ENCODE results near the gene PPM1H. TPM values are rescaled to one million over a fixed set of nuclear protein-coding genes. Genes with fewer than 3 reads are reported as not detected.
A peak's percentile ranks its signal among the peaks of the same experiment; 100 is the strongest.

Gene PPM1H
- total and polyA plus RNA-seq, 11 donors, result 1.3 to 9.6 (median 4.9) TPM

DNA sequence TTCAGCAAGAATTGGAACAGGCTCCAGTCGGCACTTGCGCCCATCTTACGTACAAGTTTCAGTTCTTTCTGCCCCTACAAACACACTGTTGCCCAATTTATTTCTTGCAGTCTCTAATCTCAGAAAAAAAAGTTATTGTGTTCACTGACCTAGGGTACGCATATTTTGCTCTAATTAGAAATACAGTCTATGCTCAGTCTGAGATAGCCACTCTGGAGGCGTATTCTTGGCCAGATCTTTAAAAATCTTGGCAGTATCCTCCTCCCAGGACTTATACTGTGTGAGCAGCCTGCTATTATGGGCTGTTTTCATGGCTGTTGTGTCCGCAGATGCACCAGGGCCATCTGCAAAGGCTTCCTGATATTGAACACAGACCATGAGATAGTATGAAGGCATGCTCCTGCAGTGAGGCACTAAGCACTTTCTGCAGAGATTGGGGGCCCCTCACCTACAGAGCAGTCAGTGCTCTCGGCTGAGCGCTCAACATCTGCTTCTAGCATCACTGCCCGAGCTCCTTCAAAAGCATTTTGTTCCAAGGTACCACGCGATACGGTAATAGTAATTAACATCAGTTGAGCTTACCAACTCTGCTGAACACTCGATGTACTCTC, 57.9 kb downstream of the PPM1H start:
- Histone ChIP-seq H3K9me3 (peaks cover 0 to 5% (median 0%) of the 10 kb centered on the region in 12 donors), H3K4me1 (peaks cover 0 to 16% (median 1%) of the 10 kb centered on the region in 12 donors), H3K27me3 (no peaks in the 10 kb centered on the region), H3K36me3 (no peaks in the 10 kb centered on the region), H3K27ac (peak overlapping the region in 3 of 12 donors; percentile 13 to 37 (median 23)), H3K4me3 (peak overlapping the region in 9 of 12 donors; percentile 15 to 37 (median 27))
- intact Hi-C loops (cut with DNase I), result no loop called here
- ATAC-seq (peak in 3 of 4 donors; percentile 48 to 60 (median 50)), DNase-seq (no peak)
- TF ChIP-seq, protein P1, sequence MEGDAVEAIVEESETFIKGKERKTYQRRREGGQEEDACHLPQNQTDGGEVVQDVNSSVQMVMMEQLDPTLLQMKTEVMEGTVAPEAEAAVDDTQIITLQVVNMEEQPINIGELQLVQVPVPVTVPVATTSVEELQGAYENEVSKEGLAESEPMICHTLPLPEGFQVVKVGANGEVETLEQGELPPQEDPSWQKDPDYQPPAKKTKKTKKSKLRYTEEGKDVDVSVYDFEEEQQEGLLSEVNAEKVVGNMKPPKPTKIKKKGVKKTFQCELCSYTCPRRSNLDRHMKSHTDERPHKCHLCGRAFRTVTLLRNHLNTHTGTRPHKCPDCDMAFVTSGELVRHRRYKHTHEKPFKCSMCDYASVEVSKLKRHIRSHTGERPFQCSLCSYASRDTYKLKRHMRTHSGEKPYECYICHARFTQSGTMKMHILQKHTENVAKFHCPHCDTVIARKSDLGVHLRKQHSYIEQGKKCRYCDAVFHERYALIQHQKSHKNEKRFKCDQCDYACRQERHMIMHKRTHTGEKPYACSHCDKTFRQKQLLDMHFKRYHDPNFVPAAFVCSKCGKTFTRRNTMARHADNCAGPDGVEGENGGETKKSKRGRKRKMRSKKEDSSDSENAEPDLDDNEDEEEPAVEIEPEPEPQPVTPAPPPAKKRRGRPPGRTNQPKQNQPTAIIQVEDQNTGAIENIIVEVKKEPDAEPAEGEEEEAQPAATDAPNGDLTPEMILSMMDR (IDR thresholded peaks at IDR 0.05), result no peak
- TF ChIP-seq POLR2A (IDR thresholded peaks at IDR 0.05), result no peak
- WGBS, 4 donors, result 48 to 68% (median 64%) methylated on average over 13 of the region's 13 CpGs

DNA sequence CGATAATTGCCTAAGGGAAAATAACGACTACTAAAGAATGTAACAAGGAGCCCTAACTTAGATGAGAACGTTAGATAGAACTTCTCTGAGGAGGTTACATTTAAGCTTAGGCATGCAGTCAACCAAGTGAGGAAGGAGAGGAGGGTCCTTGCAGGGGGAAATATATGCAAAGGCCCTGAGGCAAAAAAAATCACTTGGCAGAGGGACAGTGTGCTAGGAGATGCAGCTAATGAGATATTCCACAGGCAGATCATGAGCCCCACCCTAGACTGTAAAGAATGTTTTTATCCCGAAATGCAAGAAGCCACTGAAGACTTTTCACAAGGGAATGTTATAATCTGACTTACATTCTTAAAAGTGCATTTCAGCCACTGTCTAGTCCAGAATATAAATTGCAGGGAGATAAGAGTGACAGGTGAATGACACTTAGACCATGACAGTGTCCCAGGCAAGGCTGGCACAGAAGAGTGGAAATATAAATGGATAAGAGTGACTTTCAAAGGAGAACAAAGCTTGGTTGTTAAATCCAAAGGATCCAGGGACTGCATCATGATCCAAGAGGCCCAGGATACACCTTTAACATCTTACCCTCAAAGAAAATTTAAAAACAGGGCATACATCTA, 61.0 kb downstream of the PPM1H start:
- H3K27me3 ChIP-seq, result no peaks in the 10 kb centered on the region
- no peaks in the 10 kb centered on the region for H3K36me3 ChIP-seq
- no peak overlapping the region for H3K27ac ChIP-seq
- H3K4me3 ChIP-seq, result no peak overlapping the region
- H3K9me3 ChIP-seq, result no peaks in the 10 kb centered on the region
- H3K4me1 ChIP-seq, result peaks cover 0 to 16% (median 1%) of the 10 kb centered on the region in 12 donors
- DNase-seq, result no peak
- no peak for TF ChIP-seq POLR2A (IDR thresholded peaks at IDR 0.05)
- TF ChIP-seq, protein P1 (IDR thresholded peaks at IDR 0.05), result no peak
- intact Hi-C loops (cut with DNase I), result no loop called here
- ATAC-seq, result peak in 1 of 4 donors; percentile 57
- 75 to 85% (median 83%) methylated on average over 4 of the region's 4 CpGs for WGBS, 4 donors

DNA sequence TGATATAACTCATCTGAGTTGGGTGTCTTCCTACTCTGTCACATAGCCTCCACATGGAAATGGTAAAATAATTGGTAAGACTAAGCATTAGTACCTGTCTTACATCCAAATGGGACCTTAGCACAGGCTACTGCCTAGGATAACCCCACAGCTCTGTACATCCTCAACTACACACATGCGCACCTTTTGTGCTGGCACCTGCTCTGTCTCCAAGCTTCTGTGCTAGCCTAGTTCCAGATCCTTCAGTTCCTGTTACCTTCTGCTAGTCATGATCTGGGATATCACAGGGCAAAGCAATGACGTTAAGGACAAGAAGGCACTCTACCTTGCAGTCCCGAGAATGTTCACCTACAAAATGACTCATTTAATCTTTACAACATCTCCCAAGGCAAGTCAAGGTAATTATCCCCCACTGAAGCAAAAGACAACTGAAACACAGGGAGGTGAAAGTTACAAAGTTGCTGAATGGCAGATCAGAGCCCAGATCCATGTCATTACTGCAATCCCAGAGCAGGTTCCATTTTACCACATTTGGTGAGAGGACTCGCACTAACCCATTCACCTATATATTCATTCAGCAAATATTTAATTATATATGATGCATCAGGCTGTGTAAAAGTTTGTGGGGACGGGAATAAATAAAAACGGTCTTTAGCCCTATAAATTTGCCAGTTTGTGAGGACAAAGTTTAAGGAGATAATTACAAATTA, 61.7 kb downstream of the PPM1H start:
- no peak overlapping the region for H3K4me3 ChIP-seq
- H3K36me3 ChIP-seq, result no peaks in the 10 kb centered on the region
- DNase-seq (no peak), ATAC-seq (no peak)
- no peak overlapping the region for H3K27ac ChIP-seq
- intact Hi-C loops (cut with DNase I), result no loop called here
- 95 to 98% (median 96%) methylated on average over 6 of the region's 6 CpGs for WGBS, 4 donors
- peaks cover 0 to 20% (median 1%) of the 10 kb centered on the region in 12 donors for H3K4me1 ChIP-seq
- H3K27me3 ChIP-seq, result no peaks in the 10 kb centered on the region
- H3K9me3 ChIP-seq, result no peaks in the 10 kb centered on the region
- no peak for TF ChIP-seq POLR2A (IDR thresholded peaks at IDR 0.05)
- TF ChIP-seq, protein P1 (IDR thresholded peaks at IDR 0.05), result no peak

DNA sequence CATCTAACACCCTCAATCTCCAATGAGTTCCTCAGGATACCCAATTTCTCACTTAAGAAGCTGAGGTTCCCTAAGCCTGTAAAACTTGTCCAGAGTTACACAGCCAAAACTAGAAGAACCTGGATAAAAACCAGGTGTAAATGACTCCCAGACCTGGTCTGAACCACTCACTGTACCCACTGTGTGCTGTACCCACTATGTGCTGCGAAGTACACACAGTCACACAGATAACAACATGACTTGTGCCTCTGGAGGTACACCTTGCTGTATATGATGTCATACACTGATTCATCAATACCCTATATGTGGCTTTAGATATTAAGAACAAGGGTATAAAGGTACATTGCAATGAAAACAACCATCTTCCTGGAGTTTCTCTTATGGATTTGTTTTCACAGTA, 66.1 kb downstream of the PPM1H start:
- no peaks in the 10 kb centered on the region for H3K27me3 ChIP-seq
- WGBS, 4 donors, result 94 to 99% (median 95%) methylated on average over 1 of the region's 1 CpG
- no peaks in the 10 kb centered on the region for H3K36me3 ChIP-seq
- intact Hi-C loops (cut with DNase I), result loop anchor here in 5 of 10 donors (5.0 to 10.0 kb wide), 2 partner anchors 63 to 66 kb away; partner anchors contain the start of gene PPM1H (in 3 of the 5)
- ATAC-seq, result no peak
- TF ChIP-seq, protein P1 (IDR thresholded peaks at IDR 0.05), result no peak
- TF ChIP-seq POLR2A (IDR thresholded peaks at IDR 0.05), result no peak
- H3K4me1 ChIP-seq, result peaks cover 6 to 47% (median 32%) of the 10 kb centered on the region in 12 donors
- H3K9me3 ChIP-seq, result no peaks in the 10 kb centered on the region
- H3K4me3 ChIP-seq, result no peak overlapping the region
- no peak for DNase-seq
- no peak overlapping the region for H3K27ac ChIP-seq

All from heart left ventricle (tissue), 16 donors.